HFF-Myc (cell line): Measurements from ENCODE around the gene FKBP5.

Experiments used
- DNase-seq: peaks from one replicate; pipeline ENCODE4 v3.0.0-alpha.2; 2011; ENCODE audit warnings: low read depth; ENCODE audit errors: extremely low read depth
- H3K4me3 ChIP-seq: replicated peaks from 2 replicates; pipeline ENCODE4 v1.5.1; 2011; ENCODE audit warnings: low read depth, mild to moderate bottlenecking, control low read depth, low read length
- CTCF ChIP-seq: IDR thresholded peaks from 2 replicates; pipeline ENCODE4 v1.5.1; 2012; ENCODE audit warnings: mild to moderate bottlenecking, low read depth, low read length, control low read depth; ENCODE audit errors: missing control alignments

Gene FKBP5

GRCh38 chr6:35633579-35634089 lies 55.1 kb downstream of the FKBP5 start:
- no peak for DNase-seq
- TF ChIP-seq CTCF = no peak
- no peak overlapping the region for H3K4me3 ChIP-seq

GRCh38 chr6:35629876-35630378 lies 58.8 kb downstream of the FKBP5 start:
- no peak for DNase-seq
- H3K4me3 ChIP-seq = no peak overlapping the region
- no peak for TF ChIP-seq CTCF

- no peak for TF ChIP-seq CTCF
- no peak overlapping the region for H3K4me3 ChIP-seq
- no peak for DNase-seq
Observed at GRCh38 chr6:35626401-35626800, 62.3 kb downstream of the FKBP5 start.

GRCh38 chr6:35624341-35625070 lies 64.2 kb downstream of the FKBP5 start:
- no peak overlapping the region for H3K4me3 ChIP-seq
- no peak for DNase-seq
- TF ChIP-seq CTCF = peak; percentile 47

- H3K4me3 ChIP-seq = no peak overlapping the region
- TF ChIP-seq CTCF = no peak
- DNase-seq = no peak
Observed at GRCh38 chr6:35622283-35622682, 66.4 kb downstream of the FKBP5 start.

GRCh38 chr6:35620706-35621105 lies 68.0 kb downstream of the FKBP5 start:
- no peak overlapping the region for H3K4me3 ChIP-seq
- no peak for TF ChIP-seq CTCF
- no peak for DNase-seq
